Naive B cell (primary cell): ENCODE data around the gene LIG1. TPM values are rescaled to one million over a fixed set of nuclear protein-coding genes. Genes with fewer than 3 reads are reported as not detected.

Source experiments
- ATAC-seq, 2 donors: fragments of 150-1000 bp; cut with Tn5 transposase; 2 replicates each; pipeline ENCODE4 v1.10.0; 2021; ENCODE audit warnings: low read depth in 2 of 2, mild to moderate bottlenecking in 2 of 2, moderate library complexity in 2 of 2
- DNase-seq: peaks from one replicate; pipeline ENCODE4 v3.0.0; 2022
- H3K27ac Mint-ChIP-seq, 6 donors: one replicate each; pipeline ENCODE4 v1.8.0; 2020 to 2022; ENCODE audit warnings: mild to moderate bottlenecking in 6 of 6, mixed read lengths in 6 of 6, moderate library complexity in 5 of 6, inconsistent platforms in 2 of 6
- H3K27me3 Mint-ChIP-seq, 3 donors: one replicate each; pipeline ENCODE4 v1.8.0; 2021 to 2022; ENCODE audit warnings: mixed read lengths in 3 of 3, mild to moderate bottlenecking in 1 of 3
- H3K36me3 Mint-ChIP-seq, 2 donors: one replicate each; pipeline ENCODE4 v1.8.0; 2020 to 2022; ENCODE audit warnings: mixed read lengths in 2 of 2, inconsistent platforms in 1 of 2, mild to moderate bottlenecking in 1 of 2
- H3K4me1 Mint-ChIP-seq, 3 donors: one replicate each; pipeline ENCODE4 v1.8.0; 2020 to 2022; ENCODE audit warnings: mixed read lengths in 3 of 3, inconsistent platforms in 1 of 3, mild to moderate bottlenecking in 1 of 3, moderate library complexity in 1 of 3
- H3K4me3 Mint-ChIP-seq, 8 donors: one replicate each; pipeline ENCODE4 v1.8.0; 2020 to 2022; ENCODE audit warnings: mild to moderate bottlenecking in 8 of 8, mixed read lengths in 8 of 8, moderate library complexity in 8 of 8, inconsistent platforms in 2 of 8
- H3K9me3 Mint-ChIP-seq, 7 donors: one replicate each; pipeline ENCODE4 v1.8.0; 2020 to 2022; ENCODE audit warnings: mixed read lengths in 7 of 7, mild to moderate bottlenecking in 5 of 7, inconsistent platforms in 2 of 7, moderate library complexity in 1 of 7
- polyA plus RNA-seq, 6 donors: library from polyadenylated mRNA; unstranded; fragments of 300-500 nt; fragmentation: Illumina TruSeq; gene quantifications; one replicate each; pipeline ENCODE4 v1.2.3, GENCODE V29; 2021; ENCODE audit warnings: low read depth in 6 of 6

The LIG1 gene
- polyA plus RNA-seq, 6 donors from 2014 or later: 13.6 to 30.9 (median 23.5) TPM

DNA sequence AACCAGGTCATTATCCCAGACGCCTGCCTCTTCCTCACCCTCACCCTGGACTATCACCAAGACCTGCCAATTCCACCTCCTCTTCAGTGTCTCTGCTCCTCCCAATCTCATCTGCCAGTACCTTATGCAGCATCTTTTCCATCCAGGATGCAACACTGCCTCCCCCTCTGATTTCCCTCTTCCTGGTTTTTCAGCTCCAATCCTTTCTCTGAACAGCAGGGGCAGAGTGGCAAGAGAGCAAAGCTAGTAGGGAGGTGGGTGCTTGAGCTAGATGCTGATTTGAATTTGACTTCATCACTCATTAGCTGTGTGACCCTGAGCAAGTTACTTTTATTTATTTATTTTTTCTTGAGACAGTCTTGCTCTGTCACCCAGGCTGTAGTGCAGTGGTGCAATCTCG, 100.7 kb downstream of the LIG1 start:
- Mint-ChIP-seq H3K27me3 (no peaks in the 10 kb centered on the region), H3K9me3 (peaks cover 0 to 9% (median 2%) of the 10 kb centered on the region in 7 donors), H3K4me1 (no peaks in the 10 kb centered on the region), H3K27ac (peak overlapping the region in 1 of 6 donors; percentile 22), H3K4me3 (no peak overlapping the region), H3K36me3 (peaks cover 5 to 23% of the 10 kb centered on the region in 2 donors)
- ATAC-seq: no peak
- DNase-seq: no peak

Other genes starting within 250 kb of the LIG1 start
- not detected for gene BSPH1, start 178.2 kb downstream of the LIG1 start, polyA plus RNA-seq
- gene ELSPBP1, start 175.7 kb downstream of the LIG1 start, polyA plus RNA-seq: not detected
- gene CABP5, start 126.3 kb downstream of the LIG1 start, polyA plus RNA-seq: under 1 TPM in 3 of 6 donors, not detected in 3; 0.43 to 0.56 (median 0.50) TPM
- gene PLA2G4C, start 59.5 kb downstream of the LIG1 start, polyA plus RNA-seq: 10 to 100 TPM in 2 of 6 donors, 1 to 10 TPM in 3, not detected in 1; 1.6 to 18.5 (median 5.8) TPM
- 1 to 10 TPM in 1 of 6 donors, under 1 TPM in 4, not detected in 1; 0.06 to 1.6 (median 0.69) TPM for gene ZSWIM9, start 336 bp upstream of the LIG1 start, polyA plus RNA-seq
- gene CARD8, start 85.6 kb upstream of the LIG1 start, polyA plus RNA-seq: 100 to 1,000 TPM in 2 of 6 donors, 10 to 100 TPM in 4; 80.9 to 113 (median 92.0) TPM
- under 1 TPM in 2 of 6 donors, not detected in 4; 0.29 to 0.41 TPM for gene ZNF114, start 99.7 kb upstream of the LIG1 start, polyA plus RNA-seq
- 100 to 1,000 TPM; 305 to 450 (median 425) TPM for gene EMP3, start 155.2 kb upstream of the LIG1 start, polyA plus RNA-seq
- gene TMEM143, start 193.6 kb upstream of the LIG1 start, polyA plus RNA-seq: 10 to 100 TPM in 1 of 6 donors, 1 to 10 TPM in 5; 3.9 to 12.1 (median 5.9) TPM
- gene SYNGR4, start 194.0 kb upstream of the LIG1 start, polyA plus RNA-seq: not detected
- gene KDELR1, start 221.2 kb upstream of the LIG1 start, polyA plus RNA-seq: 10 to 100 TPM; 24.5 to 32.1 (median 26.5) TPM
- gene GRIN2D, start 223.3 kb upstream of the LIG1 start, polyA plus RNA-seq: not detected